ENCODE results near the gene RAMACL.
"Not testable (repeated sequence)": the region's sequence is repeated elsewhere in the genome, so short reads cannot be mapped to it uniquely, and the experiment has no call there.

Gene RAMACL

DNA sequence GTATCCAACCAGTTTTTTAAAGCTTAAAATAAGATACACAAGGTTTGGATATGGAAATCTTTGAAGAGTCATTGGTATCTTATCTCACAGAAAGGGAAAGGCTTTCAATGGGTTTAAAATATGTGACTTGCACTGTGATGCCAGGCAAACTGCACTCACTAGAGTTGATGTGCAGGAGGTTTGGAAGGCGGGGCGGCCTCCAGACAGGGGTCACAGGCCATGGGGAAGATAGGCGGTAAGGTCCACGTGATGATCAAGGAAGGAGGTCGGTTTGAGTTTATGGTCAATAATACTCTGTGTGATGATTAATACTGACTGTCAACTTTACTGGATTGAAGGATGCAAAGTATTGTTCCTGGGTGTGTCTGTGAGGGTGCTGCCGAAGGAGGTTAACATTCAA, 9.5 kb upstream of the RAMACL start:
- no peak for DNase-seq (ENCODE audit: low spot score)

DNA sequence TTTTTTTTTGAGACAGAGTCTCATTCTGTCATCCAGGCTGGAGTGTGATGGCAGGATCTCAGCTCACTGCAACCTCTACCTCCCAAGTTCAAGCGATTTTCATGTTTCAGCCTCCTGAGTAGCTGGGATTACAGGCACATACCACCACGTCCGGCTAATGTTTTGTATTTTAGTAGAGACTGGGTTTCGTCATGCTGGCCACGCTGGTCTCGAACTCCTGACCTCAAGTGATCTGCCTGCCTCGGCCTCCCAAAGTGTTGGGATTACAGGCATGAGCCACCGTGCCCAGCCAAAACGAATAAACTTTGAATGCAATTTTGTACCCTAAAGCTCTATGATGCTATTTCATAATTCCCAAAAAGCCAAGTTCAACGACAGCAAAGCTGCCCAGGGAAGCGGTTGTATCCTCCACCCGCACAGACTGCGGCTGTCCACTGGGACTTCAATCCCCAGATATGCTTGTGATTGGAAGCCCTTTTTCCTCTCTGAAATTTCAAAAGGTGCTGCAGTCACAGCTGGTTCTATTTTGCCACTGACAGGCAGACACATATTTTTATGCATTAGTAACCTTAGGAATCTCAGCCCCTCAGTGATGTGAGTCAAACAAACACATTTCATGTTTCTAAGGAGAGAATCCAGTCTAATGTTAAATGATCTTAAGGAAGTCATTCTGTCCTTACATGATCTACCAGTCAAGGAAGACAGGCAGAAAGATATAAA, 8.7 kb upstream of the RAMACL start:
- DNase-seq (ENCODE audit: low spot score), result no peak

DNA sequence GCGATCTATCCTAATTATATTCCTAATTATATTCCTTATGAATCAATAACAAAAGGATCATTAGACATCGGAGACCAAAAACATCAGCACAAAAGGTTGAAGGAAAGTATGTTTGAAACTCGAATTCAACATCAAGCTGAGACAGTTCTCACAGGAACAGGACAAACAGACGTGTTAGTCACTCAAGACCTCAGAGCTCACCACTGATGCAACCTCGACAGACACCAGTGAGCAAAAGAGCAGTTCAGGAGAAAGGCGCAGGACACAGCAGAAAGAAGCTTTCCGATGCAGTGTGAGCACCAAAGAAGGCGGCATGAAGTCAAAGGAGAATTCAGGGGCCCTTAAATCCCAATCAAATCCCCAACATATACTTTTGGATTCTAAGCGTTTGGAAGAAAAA, 6.3 kb upstream of the RAMACL start:
- DNase-seq (ENCODE audit: low spot score), result no peak

DNA sequence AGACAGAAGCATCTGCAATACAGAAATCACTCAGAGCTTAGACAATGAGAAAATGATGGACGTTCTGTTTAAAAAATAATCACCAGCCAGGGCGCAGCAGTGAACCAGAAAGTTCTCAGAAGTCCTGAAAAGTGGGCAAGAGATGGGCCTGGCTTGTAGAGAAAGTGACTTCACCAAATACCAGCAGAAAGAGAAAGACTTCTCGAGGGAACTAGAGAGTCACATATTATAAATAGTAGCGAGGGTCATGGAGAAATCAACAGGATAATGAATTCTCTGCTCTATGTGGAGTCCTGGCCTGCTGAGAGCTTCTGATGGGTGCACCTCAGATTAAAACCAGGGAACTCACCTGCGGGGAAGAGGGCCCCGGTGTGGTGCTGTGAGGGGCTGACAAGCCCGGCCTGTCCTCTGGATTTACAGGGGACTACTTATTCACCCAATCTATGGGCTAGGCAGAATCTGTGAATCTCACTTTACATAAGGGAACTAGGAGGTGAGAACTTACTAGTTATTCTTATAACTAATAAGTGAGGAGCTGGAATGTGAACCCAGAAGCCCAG, 5.6 kb upstream of the RAMACL start:
- DNase-seq (ENCODE audit: low spot score), result no peak

DNA sequence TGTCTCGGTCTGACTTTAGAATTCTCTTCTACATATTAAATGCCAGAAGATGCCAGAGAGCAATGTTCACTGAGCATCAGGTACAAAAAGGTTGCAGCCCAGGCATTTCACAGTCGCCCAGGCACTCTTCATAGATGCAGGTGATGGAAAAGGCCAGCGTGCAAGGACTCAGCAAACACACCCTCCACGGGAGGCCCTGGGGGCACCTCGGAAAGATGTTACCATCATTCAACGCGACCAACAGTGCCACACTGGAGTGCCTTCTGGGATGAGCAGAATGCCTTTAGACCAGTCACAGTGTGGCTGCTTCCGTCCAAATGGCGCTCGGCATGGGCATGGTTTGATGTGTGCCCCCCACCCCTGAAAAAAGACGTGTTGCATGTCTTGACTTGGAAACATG, 4.5 kb upstream of the RAMACL start:
- no peak for DNase-seq (ENCODE audit: low spot score)

DNA sequence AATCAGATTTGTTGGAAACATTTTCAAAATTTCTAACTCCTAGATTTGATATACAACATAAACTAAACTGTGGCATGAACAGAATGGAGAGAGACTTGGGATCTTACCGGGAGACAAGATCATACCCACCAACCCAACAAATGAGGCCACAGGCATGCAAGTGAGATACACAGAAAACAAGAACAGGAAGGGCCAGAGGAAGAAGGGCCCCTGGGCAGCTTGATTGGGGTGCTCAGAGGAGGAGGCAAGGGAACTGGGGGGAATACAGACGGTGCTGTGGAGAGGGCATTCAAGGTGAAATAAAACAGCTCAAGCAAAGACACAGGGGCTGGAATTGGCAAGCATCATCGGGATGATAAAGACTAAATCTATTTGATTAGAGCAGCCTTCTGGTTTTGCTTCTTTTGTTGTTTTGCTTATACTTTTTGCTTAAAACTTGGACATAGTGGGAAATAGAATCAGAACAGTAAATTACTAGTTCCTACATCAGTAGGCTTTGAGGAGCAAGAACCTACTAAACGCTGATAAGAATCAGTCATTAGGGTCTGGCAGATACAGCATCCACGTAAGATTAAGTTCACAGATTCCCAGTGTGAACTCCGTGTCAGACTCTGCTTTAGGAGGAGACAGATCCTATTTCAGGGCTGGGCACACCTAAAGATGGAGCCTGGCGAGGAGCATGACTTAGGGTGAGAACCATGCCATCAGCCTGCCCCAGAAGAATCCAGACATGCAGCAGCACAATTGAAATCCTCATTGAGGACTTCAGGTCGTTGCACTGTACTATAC, 3.5 kb upstream of the RAMACL start:
- no peak for DNase-seq (ENCODE audit: low spot score)

DNA sequence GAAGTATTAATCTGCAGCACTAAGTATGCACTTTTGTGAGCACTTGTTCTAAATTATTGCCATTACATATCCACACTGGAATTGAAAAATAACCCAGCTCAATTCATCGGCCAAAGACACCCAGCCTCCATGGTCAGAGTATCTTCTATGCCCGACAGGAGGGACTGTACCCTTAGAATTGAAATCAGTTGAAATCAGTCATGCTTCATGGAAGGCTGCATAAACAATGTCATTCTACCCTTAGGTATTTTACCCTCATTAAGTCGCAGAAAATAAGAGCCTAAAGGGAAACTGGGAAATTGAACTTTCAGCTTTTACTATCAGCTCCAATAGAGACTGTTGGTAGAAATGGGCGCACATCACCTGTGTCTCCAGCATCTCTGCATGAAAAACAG, 2.9 kb upstream of the RAMACL start:
- DNase-seq (ENCODE audit: low spot score), result no peak

DNA sequence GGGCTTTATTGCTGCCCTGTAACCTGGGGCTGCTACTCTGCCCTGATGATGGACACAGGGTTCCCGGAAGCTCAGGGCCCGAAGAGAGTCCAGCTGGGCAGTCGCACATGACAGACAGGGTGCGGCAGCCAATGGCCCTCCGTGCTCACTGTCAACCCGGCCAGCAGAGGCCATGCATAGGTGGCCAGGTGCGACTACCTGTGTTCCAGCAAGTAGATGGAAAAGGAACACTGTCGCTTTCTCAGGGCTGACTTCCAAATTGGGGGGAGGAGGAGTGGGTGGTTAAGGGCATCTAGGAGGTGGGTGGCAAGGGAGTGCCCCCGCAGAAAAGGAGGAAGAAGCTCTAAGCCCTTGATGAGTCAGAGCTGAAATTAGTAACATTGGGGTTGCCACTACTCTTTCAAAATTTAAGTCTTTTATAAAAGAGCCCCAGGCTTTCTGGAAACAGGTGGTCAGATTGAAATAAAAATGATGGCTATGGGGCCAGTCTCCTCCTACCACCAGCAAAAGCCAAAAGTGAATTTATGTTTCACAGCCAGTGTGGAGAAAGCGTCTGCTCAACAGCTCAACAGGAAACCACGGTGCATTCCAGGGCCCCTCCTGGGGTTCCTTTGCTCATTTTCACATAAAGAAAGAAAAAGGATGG, 2.3 kb upstream of the RAMACL start:
- no peak for DNase-seq (ENCODE audit: low spot score)

DNA sequence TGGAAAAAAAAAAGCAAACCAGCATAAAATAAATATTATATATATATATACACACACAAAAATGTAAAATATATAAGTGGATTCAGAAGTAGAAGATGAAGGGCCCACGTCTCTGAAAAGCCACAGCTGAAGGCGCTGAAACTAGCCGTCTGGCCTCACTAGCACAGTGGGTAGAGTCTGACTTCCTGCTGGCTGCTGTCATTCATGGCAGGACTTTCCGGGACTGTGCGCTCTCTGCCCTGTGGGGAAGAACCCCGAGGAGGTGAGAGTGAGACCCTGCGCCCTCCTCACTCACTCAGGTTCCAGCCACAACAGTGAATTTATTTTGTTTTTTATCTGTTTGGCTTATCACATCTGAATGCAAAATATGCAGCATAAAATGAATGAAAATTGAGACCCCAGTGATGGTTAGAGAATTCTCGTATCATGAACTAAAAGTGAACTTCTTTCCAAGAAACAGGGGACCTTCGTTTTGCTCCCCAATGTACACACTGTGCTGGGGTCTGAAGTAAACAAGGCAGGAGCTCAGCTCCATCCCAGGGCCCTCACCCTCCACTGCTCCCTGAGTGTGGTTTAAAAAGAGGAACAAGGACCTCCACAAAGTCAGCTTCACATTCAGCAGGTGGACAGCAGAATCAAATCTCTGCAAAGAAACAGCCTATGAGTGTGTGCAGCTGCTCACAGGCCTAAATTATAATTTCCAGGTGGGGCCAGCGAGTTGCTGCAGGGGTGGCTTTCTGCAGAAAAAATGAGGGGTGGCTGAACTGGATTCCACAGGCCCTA, 1.3 kb upstream of the RAMACL start:
- DNase-seq (ENCODE audit: low spot score), result no peak

DNA sequence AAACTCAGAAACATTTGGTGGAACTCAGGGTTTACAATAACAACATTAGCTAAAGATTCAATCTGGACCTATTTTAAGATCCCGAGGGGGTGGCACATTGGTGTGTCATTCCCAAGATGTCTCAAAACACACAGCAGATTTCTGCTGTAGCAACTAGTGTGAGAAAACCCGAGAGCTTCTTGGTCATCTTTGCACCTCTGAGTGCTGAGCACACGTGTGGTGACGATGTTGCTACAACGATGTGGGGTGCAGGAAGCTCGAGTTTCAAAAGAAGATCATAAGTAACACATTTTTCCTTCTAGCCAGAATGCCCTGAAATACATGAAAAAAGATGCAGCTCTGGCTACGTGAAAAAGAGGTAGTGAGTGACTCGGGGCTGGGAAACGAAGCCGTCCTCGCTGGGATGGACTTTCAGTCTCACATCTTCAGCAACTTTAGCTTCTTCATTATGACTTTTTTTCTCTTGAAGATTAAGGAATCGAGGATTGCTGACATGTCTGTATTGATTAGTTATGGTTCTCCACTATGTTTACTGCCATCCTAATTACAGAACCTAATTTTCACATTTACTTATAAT, 1.5 kb downstream of the RAMACL start:
- DNase-seq (ENCODE audit: low spot score), result no peak

DNA sequence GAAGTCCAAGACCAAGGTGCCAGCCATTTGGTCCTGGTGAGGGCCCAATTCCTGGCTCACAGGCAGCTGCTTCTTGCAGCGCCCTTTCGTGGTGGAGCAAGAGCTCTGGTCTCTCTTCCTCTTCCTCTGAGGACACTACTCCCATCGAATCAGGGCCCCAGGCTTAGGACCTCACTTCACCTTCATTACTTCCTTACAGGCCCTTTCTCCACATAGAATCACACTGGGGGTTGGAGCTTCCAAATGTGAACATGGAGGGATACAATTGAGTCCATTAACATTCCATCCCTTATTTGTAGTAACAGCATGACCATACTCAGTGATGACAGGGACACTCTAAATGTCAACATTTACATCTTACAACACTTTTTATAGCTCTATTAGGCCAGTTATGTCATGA, 2.3 kb downstream of the RAMACL start:
- no peak for DNase-seq (ENCODE audit: low spot score)

DNA sequence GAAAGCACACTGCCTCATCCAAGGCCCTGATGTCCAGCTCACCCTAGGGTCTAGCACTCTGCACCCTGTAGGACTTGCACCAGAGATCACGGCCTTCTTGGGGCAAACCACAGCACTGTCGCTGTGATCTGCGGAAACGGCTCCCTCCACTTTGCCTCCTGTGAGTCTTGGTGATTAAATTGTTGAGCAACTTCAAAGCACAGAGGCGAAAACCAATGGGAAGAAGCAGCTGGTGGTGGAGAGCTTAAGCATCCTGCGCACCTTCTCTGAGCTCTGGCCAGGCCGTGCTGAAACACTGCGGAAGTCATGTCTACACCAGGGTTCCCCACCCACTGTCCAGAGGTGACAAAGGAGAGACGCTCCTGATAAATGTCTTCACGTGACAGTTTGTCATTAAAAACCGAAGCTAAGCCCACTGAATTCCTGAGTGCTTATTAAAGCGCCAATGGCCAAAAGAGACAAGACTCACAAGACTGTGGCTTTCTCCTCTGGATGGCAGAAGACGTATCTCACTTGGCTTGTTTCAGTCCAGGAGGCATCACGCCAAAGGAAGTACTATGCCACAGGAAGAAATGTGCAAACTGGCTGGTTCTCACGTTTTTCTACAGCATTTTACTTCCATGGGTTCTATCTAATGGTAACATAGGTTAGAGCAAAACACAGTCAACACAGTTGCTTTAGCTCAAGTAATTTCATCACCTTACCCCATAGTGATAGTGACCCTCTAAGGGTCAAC, 3.1 kb downstream of the RAMACL start:
- no peak for DNase-seq (ENCODE audit: low spot score)

DNA sequence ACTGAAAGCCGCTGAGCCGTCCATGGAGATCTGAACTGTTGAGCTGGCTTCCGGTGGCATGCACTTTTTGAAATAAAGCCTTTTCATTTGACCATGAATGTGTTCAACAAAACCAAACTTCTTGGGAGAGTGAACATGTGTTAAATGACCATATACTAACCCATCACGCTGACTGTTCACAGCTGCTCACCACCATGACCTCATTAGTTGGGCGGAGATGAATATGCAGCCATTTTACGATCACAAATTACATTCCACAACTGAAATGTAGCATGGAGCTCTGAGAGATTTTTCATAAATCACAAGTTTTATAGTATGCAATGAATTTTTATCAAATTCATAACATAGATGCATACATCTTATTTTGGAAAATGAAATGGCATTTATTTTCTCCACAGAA, 4.2 kb downstream of the RAMACL start:
- DNase-seq (ENCODE audit: low spot score), result no peak

DNA sequence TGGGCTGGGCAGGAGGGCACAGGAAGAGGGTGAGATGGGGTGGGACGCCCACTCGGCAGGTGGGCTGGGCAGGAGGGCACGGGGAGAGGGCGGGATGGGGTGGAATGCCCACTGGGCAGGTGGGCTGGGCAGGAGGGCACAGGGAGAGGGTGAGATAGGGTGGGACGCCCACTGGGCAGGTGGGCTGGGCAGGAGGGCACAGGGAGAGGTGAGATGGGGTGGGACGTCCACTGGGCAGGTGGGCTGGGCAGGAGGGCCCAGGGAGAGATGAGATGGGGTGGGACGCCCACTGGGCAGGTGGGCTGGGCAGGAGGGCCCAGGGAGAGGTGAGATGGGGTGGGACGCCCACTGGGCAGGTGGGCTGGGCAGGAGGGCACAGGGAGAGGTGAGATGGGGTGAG, 4.7 kb downstream of the RAMACL start:
- DNase-seq (ENCODE audit: low spot score), result not testable (repeated sequence)

DNA sequence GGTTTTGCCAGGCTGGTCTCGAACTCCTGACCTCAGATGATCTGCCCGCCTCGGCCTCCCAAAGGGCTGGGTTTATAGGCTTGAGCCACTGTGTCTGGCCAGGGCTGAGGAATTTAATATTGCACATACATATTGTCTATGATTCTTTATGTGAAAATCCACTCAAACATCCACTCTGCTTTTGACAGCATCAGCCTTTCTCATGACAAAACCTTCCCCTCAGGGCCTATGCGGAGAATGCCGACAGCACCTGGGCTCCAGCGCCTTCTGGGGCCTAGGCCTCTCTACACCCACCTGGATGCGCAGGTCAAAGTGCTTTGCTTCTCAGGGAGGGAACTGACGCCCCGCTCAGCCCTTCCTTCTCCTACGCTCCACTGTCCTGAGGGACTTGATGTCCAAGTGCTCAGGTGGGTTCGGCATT, 5.4 kb downstream of the RAMACL start:
- no peak for DNase-seq (ENCODE audit: low spot score)

DNA sequence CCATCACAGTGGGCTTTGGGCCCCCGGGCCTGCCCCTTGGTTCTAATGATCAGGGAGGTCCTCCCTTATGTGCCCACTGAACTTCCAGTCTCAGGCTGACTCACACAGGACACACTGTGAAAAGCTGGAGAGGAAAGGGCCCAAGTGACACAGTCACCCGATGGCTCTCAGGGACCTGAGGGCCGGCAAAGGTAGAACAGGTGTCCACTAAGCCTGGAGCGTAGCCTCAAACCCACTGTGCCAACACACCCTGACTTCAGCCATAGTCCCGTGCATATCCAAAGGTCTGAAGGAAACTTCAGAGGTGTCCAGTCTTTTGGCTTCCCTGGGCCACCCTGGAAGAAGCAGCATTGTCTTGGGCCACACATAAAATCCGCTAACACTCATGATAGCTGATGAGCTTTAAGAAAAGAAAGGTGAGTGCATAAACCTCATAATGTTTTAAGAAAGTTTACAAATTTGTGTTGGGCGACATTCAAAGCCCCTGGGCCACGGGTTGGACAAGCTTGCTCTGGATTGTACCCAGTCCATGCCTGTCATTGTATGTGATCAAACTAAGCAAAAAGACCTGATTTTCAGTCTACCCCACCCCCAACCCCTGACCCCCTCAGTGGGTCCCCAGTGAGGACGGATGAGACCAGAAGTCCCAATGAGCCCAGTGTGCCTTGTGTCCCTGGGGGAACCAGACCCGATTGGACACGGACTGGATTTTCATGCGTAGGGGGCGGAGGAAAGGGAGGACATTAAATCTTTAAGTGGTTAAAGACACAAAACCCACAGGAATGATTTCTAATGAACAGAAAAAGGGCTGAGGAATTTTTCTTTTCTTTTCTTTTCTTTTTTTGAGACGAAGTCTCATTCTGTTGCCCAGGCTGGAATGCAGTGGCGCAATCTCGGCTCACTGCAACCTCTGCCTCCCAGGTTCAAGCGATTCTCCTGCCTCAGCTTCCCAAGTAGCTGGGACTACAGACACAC, 6.1 kb downstream of the RAMACL start:
- DNase-seq (ENCODE audit: low spot score), result no peak

DNA sequence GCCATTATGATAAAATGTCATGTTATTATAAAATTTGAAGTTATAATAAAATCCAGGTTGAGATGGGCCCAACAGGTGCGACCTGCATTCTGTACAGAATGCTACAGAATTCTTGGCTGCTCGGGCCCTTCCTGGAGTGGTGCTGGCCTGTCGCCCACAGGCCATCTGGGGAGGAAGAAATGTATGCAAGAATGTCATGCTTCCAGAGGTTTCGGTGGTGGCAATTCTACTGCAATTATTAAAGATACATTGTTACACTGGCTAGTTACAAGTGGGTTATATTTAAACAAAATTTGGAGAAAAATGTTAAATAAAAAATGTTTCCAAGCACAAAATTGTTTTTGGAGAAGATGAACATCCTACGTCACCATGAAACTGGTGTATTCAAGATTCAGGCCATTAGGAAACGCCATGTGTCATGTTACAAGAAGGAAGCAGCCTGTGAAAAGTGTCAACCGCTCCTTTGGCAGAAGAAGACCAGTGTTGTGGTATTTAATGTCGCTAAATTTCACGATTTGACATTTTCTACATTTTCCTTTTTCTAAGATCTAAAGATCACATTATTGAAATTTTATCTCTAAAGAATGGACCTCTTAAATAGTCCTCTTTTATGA, 7.1 kb downstream of the RAMACL start:
- no peak for DNase-seq (ENCODE audit: low spot score)

DNA sequence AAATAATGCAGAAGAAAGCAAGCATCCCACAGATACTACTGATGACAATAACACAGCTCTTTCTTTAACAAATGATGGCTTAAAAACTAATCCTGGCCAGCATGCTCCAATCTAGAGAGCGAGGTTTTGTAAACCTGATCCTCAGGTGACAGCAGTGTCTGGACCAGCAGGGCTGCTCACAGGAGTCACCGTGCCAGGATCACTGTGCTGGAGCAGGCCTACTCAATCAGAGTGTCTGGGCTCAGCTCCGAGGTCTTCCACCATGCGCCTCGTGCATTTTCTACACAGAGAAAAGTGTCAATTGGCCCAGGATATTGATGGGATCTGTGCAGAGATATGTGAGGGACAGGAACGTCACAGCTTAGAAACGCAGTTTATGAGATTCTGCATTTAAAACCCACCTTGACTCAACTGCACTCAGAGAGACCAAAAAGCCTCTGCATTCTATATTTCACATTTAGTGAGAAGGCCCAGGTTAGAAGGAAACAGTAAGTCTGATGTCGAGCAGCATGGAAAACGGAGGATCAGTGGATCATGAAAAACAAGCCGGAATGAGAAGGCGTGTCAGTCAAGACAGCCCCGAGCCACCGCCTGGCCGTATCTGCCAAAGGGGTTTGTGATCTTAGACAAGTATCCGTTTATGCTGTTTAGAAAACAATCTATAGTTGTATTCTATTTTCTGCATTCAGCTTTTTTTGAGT, 7.8 kb downstream of the RAMACL start:
- no peak for DNase-seq (ENCODE audit: low spot score)

DNA sequence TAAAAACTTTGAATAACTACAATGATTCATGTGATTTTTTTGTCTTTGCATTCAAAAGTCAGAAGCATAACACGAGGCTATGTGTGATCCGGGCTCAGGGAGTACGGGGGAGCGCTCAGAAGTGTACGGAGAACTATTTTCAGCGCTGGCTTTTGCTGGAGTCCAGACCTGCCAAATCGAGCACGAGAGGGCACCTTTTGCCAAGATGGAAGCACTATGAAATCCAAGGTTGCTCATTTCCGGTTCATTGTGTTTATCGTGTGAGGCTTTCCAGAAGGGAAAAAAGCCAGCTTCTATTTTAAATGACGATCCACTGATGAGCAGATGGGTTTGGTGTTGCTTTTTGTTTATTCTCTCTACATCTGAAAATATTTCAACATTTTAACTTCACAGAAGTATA, 11.3 kb downstream of the RAMACL start:
- DNase-seq (ENCODE audit: low spot score), result no peak
